Esophagus muscularis mucosa (tissue), 4 donors: ENCODE measurements around the gene ZDHHC4.
"Not testable (repeated sequence)": the region's sequence is repeated elsewhere in the genome, so short reads cannot be mapped to it uniquely, and the experiment has no call there.

Source experiments
- EP300 ChIP-seq: sonication (generic); formaldehyde crosslinking; IDR thresholded peaks from one replicate; pipeline ENCODE4 v1.6.1; 2017; ENCODE audit warnings: antibody characterized with exemption
- POLR2A ChIP-seq: fragments of 450-650 bp; IDR thresholded peaks from one replicate; pipeline ENCODE4 v1.6.1; 2017; ENCODE audit warnings: antibody characterized with exemption, moderate library complexity, mild to moderate bottlenecking, low read depth
- POLR2AphosphoS5 ChIP-seq, 2 donors: sonication (generic); formaldehyde crosslinking; IDR thresholded peaks; one replicate each; pipeline ENCODE4 v1.6.1; 2017; ENCODE audit warnings: antibody characterized with exemption in 2 of 2
- TF ChIP-seq, protein P1 (sequence below), 3 experiments: fragments of 200-600 bp in 2 of 3; fragments of 450-650 bp in 1 of 3; sonication (generic) in 2 of 3; IDR thresholded peaks; one replicate each; pipeline ENCODE4 v1.5.1; 2017 to 2019; ENCODE audit warnings: antibody characterized with exemption in 3 of 3, mild to moderate bottlenecking in 2 of 3, moderate library complexity in 1 of 3

DNA sequence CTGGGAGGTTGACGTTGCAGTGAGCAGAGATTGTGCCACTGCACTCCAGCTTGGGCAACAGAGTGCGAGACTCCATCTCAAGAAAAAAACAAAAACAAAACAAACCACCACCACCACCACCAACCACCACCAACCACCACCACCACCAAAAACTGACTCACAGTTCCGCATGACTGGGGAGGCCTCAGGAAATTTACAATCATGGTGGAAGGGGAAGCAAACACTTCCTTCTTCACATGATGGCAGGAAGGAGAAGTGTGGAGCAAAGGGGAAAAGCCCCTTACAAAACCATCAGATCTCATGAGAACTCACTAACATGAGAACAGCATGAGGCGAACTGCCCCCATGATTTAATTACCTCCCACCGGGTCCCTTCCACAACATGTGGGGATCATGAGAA, 57.7 kb downstream of the ZDHHC4 start:
- TF ChIP-seq EP300; POLR2AphosphoS5 (IDR thresholded peaks at IDR 0.05); POLR2A: not testable (repeated sequence)
- TF ChIP-seq, protein P1, sequence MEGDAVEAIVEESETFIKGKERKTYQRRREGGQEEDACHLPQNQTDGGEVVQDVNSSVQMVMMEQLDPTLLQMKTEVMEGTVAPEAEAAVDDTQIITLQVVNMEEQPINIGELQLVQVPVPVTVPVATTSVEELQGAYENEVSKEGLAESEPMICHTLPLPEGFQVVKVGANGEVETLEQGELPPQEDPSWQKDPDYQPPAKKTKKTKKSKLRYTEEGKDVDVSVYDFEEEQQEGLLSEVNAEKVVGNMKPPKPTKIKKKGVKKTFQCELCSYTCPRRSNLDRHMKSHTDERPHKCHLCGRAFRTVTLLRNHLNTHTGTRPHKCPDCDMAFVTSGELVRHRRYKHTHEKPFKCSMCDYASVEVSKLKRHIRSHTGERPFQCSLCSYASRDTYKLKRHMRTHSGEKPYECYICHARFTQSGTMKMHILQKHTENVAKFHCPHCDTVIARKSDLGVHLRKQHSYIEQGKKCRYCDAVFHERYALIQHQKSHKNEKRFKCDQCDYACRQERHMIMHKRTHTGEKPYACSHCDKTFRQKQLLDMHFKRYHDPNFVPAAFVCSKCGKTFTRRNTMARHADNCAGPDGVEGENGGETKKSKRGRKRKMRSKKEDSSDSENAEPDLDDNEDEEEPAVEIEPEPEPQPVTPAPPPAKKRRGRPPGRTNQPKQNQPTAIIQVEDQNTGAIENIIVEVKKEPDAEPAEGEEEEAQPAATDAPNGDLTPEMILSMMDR (IDR thresholded peaks at IDR 0.05), result not testable (repeated sequence)
